ENCODE results near the gene ZNF175.

The ZNF175 gene

DNA sequence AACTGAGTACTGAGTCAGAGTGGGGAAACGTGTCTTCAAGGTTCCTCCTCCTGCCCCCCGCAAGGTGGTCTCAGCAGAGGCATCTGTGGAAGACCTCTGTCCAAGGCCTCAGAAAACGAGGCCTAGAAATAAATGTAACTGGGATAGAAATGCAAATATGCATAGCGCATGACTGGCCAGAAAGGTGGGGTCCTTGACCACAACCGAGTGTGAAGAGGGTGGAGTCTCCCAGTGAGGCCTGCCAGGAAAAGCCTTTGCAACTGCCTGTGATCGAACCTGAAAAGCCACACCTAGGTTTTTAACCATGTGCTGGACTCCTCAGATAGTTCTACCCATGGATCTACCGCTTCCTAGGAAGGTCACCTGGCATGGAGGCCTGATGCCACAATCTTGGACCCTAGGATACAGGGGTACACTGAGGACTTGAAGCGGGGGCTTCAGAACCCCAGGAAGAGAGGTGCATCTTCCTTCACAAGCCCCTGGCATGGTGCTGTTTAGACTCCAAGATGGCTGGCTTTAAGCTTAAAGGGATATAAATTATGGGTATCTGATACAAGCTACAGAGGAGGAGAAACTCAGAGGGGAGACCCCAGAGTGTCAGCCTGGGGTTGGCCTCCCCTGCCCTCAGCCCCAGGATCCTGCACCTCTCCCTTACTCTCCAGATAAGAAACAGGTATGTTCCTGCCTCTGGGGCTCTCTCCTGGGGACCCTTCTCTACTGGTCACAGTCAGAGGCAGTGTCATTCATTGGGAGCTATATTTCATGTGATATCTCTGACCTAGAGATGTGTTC, 21.4 kb upstream of the ZNF175 start:
- no peak for DNase-seq (ENCODE audit: low read depth in 2 of 2)

DNA sequence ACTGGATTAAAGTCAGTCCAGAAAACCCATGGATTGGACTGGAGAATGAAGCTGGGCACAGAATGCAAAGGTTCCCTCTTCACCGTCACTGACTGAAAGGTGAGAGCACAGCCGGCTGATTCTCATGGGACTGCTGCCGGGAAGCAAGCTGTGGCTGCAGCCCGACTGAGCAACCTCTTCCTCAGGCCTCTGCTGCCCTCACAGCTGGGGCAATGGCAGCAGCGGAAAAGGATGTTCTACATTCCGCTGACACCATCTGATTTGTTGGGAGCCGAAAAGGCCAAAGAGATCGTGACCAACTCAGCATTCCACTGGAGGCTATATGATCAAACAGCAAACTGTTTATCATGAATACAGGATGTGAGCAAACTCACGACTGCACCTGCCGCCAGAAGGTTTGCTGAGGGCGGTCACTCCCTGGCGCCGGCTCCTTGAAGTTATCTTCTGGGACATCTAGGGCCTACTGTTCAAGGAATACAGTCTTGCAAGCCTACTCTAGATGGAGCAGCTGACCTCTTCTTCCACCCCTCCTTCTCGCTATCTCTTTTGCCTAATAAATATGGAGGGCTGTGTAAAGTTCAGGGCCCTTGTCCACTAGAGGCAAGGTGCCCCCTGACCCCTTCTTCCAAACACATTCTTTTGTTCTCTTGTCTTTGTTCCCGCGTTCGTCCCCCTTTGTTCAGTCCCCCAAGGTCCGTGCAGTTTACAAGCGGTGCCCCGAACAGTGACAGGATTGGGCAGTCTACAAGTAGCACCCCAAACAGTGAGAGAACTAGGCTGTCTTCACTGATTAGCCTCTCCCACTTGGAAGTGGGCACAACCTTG, 20.0 kb upstream of the ZNF175 start:
- DNase-seq (ENCODE audit: low read depth in 2 of 2): no peak

DNA sequence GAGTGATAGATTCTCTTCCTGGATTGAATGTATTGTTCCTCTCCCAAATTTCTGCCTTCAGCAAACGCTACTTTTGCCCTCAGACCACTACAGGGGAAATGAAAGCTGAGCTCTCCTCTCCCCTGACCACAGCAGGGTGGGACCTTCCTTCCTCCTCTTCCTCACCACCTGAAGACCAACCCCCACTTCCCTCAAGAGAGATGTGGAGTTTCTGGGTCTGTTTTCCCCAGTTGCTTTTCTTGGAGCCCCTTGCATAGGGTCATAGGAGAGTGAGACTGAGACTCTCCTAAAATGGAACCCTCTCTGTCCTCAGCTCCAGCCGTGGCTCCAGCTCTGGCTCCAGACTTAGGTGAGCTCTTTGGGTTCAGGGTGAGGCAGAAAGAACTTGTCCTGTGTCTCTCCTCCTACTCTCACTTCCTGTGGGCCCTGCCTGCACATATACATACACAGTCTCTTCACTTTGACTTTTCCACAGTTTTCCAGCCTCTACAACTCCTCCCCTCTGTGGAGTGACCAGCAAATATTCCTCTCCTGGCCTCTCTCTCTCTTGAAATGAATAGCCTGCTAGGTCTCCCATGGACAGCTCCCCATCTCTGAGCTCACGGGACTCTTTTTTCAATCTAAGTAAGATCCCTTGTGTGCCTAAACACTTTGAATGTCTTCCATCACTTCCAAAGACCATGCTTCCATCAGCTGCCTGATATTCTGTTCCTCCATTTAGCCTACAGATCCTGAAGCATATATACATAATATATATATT, 19.2 kb upstream of the ZNF175 start:
- no peak for DNase-seq (ENCODE audit: low read depth in 2 of 2)

DNA sequence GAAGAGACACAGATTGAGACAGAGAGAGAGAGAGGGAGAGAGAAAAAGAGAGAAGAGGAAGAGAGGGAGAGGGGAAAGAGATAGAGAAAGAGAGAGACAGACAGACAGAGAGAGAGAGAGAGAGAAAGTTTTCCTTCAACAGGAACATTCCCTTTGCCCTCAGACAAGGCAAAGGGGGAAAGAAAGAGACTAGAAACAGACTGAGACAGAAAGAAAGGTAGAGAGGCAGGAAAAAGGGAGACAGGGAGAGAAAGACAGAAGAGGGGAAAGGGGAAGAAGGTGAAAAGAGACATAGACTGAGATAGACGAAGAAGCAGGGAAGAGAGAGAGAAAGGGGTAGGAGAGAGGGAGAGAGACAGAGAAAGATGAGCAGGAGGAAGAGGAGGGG, 18.5 kb upstream of the ZNF175 start:
- no peak for DNase-seq (ENCODE audit: low read depth in 2 of 2)

DNA sequence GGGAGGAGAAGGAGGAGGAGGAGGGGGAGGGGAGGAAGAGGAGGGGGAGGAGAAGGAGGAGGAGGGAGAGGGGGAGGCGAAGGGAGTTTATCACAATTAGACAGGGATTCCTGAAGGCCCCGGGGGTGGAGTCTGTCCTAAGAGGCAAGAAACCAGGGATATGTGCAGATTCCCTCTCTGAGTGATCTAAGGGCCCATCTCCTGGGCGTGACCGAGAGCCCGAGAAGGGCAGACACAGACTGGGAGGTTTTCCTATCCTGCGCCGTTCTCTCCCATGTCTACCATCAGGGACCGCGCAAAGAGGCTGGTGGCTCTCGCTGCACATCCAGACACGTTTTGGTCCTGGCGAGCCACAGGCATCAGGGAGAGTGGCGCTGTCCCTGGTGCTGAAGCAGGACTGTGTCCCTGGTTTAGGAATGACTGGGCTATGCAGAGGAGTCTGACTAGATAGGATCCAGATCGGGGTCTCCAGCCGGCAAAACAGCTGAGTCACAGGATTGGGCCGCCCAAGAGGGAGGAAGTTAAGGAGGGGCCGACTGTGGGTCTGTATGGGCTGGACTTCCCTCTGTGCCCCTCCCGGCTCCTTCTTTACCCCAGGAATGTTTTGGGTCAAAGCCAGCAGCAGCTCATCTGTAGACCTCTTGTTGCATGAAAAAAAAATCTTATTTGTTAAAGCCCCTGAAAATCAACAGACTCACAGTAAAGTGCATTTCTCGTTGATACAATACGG, 17.9 kb upstream of the ZNF175 start:
- peak; percentile 14 to 39 for DNase-seq (ENCODE audit: low read depth in 2 of 2)

DNA sequence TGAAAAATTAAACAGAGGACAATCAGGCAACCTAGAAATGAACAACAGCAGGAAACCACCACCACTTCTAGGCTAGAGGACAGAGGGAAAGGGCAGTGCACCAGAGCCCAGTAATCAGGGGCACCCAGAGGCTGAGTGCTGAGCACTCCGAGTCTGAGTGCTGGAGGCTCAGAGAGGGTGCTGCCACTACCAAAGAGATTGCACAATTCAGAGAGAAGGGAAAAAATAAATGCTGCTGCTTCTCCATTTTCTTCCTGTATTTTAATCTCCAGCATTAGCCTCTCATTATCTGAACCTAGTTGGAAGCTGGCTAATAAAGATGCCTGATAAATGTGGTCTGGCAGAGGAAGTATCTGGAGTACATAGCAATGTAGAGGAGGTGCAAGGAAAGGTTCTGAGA, 11.8 kb upstream of the ZNF175 start:
- no peak for DNase-seq (ENCODE audit: low read depth in 2 of 2)

DNA sequence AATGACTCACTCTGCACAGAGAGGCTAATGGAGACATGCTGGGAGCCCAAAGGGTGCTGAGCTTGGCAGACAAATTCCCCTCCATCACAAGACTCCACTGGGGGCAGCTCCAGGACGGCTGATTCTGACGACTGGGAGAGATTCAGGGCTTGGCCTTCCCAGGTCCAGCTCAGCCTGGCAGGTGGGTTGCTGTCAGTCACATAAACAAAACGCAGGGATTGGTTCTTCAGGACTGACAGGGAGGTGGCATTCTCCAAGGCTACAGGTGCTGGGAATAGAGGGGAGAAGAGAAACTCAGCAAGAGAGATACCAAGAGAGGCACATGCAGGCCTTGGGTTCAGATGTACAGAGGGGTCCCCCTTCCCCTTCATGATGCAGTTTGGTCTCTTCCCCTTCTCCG, 10.7 kb upstream of the ZNF175 start:
- no peak for DNase-seq (ENCODE audit: low read depth in 2 of 2)

DNA sequence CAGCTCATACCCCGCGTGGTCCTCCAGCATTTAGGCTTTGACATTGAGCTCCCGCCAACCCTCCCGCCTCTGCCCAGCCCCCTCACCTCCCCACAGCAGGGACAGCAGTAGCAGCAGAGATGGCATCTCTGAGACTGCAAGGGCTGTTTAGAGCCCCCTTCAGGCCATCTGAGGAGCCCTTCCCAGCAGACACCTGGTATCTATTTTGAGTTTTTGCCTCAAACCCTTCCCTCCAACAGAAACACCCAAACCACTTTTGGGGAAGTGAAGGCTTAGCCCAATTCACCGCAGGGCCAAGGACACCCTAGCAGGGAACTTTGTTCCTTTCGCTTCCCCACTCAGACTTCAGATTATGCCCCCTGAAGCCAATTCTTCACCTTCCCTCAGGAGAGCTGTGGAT, 6.3 kb upstream of the ZNF175 start:
- DNase-seq (ENCODE audit: low read depth in 2 of 2): no peak

DNA sequence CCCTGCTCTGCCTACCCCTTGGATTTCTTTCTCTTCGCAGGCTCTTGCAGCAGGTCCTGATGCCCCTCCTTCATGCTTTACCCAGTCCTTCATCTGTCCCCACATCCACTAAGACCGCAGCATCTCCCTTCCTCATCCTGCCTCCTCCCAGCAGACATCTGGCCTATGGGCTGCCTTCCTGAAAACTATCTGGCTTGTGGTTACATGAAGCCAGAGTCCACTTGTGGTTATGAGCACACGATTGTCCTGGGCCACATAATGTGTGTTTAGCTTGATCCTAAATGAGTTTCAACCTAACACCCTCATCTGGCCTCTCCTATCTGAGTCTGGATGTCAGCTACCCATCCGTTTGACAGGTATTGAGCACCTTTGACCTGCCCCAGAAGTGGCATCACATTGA, 5.5 kb upstream of the ZNF175 start:
- no peak for DNase-seq (ENCODE audit: low read depth in 2 of 2)

DNA sequence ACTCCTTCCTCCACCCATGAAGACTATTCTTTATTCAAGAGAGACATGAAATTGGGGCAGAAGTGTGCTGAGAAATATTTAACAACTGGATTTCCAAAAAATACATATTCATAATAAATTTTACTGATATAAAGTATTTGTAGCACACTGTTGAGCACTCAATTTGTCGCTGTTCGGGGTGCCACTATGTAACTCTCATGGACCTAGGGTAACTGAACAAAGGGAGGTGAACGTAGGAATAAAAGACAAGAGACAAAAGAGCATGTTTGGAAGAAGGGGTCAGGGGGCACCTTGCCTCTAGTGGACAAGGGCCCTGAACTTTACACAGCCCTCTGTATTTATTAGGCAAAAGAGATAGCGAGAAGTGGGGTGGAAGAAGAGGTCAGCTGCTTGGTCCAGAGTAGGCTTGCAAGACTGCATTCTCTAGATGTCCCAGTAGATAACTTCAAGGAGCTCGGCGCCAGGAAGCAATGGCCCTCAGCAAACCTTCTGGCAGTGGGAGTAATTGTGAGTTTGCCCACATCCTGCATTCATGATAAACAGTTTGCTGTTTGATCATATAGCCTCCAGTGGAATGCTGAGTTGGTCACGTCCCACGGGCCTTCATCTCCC, 4.5 kb upstream of the ZNF175 start:
- no peak for DNase-seq (ENCODE audit: low read depth in 2 of 2)

DNA sequence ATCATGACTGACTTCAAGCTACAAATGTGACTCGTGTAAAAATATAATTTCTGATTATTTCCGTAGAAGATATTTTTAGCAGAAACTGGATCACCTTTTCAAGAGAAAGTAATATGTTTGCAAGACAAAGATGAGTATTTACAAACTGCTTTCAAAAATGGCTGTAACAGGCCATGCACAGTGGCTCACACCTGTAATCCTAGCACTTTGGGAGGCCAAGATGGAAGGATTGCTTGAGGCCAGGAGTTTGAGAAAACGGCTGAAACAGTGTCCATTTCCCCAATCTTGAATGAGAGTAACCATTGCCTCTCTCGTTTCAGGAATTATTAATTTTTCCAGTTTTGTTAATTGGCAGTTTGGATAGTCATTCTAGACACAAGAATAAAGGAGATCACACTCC, 3.5 kb upstream of the ZNF175 start:
- no peak for DNase-seq (ENCODE audit: low read depth in 2 of 2)

DNA sequence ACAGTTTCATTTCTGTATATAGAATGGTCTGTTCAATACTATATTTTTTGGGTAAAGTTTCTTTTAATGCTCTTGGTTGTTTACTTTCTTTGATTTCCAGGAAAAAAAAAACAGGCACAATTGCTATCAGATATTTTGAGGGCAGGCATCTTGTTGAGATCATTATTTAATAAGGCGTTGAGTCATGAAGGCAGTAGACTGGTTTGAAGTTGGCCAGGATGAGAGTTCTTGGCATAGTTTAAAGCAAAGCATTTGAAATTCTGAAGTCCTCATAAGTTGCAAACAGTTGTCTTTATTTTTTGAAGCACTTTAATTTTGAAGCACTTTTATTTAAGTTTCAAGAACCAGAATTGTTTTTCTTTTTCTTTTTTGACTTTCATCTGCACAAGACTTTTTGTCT, 2.6 kb upstream of the ZNF175 start:
- no peak for DNase-seq (ENCODE audit: low read depth in 2 of 2)

DNA sequence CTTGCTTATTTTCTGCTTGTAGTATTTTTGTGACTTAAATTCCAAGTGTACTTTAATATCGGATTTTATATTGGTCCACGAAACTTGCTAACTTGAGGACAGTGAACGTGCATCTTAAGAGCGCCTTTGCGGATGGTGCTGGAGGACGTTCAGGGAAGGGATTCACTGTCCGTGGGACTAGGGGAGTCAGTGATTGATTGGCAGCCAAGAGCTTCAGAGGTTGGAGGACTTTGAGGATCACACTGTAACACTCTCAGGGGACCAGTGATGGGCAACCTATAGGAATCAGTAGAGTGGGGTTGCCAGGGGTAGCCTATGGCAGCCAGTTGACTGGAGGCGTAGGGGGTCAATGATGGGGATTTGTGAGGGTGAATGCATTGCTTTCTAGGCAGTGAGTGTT, 516 bp downstream of the ZNF175 start:
- no peak for DNase-seq (ENCODE audit: low read depth in 2 of 2)

DNA sequence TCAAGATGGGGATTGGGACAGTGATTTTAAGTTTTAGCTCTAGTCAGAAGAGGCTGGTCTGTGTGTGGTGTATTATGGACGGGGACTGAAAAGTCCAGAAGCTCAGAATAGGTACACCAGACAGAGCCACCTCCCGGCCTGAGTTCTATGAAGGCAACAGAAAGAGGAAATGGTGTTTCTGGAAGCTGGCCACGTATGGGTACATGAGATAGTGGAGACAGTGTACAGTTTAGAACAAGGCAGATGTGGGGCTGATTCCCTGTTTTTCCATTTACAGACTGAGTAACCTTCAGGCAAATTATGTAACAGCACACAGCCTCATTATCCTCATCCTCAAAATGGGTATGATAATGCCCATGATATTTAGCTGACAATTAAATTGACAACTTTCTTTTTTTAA, 1.3 kb downstream of the ZNF175 start:
- DNase-seq (ENCODE audit: low read depth in 2 of 2): no peak

DNA sequence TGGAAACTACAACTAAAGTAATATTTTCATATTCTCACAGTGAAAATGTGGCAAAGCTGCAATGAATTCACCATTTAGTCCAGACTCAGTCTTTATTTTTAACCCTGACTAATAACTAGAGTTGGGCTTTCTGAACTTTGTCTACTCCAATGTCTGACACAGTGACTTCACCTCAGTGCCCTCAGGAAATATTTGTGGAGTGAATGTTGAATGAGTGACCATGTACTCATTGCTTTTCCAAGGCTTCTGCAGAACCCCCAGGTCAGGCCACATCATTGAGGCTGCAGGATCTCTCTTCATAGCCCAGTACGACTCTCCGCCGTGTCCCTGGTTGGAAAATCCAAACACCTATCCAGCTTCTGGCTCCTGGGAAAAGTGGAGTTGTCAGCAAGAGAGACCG, 1.8 kb downstream of the ZNF175 start:
- no peak for DNase-seq (ENCODE audit: low read depth in 2 of 2)

DNA sequence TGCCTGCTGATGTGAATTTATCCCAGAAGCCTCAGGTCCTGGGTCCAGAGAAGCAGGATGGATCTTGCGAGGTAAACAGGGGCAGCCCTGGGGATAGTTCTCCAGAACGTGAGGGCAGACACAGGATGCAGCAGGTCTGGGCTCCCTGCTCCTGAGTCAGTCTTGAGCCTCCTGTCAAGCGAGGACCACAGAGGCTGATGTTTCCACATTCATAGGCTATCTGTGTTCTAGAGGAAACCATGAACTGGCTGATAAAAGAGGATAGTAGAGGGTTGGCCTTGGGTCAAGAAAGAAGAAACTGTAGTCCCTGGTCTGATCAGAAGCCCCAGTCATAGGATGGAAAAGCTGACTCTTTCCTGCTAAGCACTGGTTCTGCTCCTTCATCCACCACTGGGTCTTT, 2.2 kb downstream of the ZNF175 start:
- no peak for DNase-seq (ENCODE audit: low read depth in 2 of 2)

DNA sequence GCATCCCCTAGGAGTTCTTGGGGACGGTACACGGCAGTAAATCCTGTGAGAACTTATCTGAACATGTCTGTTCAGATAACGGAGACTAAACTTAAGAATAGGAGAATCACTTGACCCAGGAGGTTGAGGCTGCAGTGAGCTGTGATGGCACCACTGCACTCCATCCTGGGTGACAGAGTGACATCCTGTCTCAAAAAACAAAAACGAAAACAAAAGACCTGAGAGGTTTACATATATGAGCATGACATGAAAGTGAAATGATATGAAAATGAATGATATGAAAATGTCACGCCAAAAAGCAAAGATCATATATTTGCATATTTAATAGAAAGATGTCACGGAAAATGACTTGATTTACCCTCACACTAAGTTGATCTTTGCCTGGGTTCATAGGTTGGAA, 5.8 kb downstream of the ZNF175 start:
- DNase-seq (ENCODE audit: low read depth in 2 of 2): no peak

DNA sequence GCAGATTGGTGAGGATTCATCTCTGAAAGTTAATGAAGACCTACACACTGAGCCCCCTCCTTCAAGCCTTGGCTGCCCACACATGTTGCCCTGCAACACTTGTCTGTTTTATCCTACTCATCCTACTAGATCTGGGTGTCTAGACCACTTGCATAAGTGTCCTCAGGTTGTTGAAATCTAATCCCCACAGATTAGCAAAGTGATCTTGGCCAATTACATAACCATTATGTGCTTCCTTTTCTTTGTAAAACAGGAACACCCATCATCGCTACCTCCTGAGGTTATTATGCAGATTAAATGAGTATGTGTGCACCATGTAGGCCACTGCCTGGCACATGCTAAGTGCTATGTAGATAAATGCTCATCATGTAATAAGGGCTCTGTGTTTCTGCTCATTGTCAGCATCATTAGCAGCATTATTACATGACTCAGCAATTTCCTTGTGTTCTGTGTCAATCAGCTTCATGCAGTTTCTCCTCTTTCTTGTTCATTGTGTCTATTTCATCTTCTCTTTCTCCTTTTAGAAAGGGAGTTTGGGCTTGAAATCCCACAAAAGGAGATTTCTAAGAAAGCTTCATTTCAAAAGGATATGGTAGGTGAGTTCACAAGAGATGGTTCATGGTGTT, 15.1 kb downstream of the ZNF175 start:
- DNase-seq (ENCODE audit: low read depth in 2 of 2): no peak

DNA sequence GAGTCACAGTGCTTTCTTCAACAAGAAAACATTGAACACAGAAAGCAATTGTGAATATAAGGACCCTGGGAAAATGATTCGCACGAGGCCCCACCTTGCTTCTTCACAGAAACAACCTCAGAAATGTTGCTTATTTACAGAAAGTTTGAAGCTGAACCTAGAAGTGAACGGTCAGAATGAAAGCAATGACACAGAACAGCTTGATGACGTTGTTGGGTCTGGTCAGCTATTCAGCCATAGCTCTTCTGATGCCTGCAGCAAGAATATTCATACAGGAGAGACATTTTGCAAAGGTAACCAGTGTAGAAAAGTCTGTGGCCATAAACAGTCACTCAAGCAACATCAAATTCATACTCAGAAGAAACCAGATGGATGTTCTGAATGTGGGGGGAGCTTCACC, 15.7 kb downstream of the ZNF175 start:
- no peak for DNase-seq (ENCODE audit: low read depth in 2 of 2)

DNA sequence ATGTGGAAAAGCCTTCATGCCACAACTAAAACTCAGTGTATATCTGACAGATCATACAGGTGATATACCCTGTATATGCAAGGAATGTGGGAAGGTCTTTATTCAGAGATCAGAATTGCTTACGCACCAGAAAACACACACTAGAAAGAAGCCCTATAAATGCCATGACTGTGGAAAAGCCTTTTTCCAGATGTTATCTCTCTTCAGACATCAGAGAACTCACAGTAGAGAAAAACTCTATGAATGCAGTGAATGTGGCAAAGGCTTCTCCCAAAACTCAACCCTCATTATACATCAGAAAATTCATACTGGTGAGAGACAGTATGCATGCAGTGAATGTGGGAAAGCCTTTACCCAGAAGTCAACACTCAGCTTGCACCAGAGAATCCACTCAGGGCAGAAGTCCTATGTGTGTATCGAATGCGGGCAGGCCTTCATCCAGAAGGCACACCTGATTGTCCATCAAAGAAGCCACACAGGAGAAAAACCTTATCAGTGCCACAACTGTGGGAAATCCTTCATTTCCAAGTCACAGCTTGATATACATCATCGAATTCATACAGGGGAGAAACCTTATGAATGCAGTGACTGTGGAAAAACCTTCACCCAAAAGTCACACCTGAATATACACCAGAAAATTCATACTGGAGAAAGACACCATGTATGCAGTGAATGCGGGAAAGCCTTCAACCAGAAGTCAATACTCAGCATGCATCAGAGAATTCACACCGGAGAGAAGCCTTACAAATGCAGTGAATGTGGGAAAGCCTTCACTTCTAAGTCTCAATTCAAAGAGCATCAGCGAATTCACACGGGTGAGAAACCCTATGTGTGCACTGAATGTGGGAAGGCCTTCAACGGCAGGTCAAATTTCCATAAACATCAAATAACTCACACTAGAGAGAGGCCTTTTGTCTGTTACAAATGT, 16.4 kb downstream of the ZNF175 start:
- DNase-seq (ENCODE audit: low read depth in 2 of 2): no peak

Data from stimulated activated CD4-positive, alpha-beta T cell treated with anti-CD3 and anti-CD28 coated beads, Interleukin-1b, Interleukin-23, amount 100 ng/mL, for 4 hours (primary cell).